A375 (cell line): ENCODE results near the gene CASKIN1. TPM values are rescaled to one million over a fixed set of nuclear protein-coding genes. Genes with fewer than 3 reads are reported as not detected.

Experiments
- small RNA-seq: library from RNA; depleted of rRNA; stranded (forward); fragments of <200 nt; gene quantifications from one replicate; pipeline ENCODE3, GENCODE V24; 2014
- total RNA-seq: library from RNA; depleted of rRNA; stranded (reverse); fragments of >200 nt; shearing (Covaris generic); gene quantifications from 2 replicates; pipeline ENCODE4 v1.2.3, GENCODE V29; 2014; rRNA removed

CASKIN1 gene
- 1.1 and 1.4 TPM in 2 replicates for total RNA-seq

GRCh38 chr16:2196162-2196980 is at the start of gene CASKIN1:
Gene CASKIN1, minus strand, starts transcription at chr16:2196605. Its CDS starts 173 bp downstream, at chr16:2196432.

GRCh38 chr16:2236337-2237101 is 40.1 kb upstream of the CASKIN1 start, which contains the start of gene DNASE1L2:
Gene DNASE1L2, plus strand, starts transcription at chr16:2236444. Its CDS starts 373 bp downstream, at chr16:2236817.

GRCh38 chr16:2223221-2223941 is 27.0 kb upstream of the CASKIN1 start, which contains the start of gene E4F1:
Gene E4F1, plus strand, starts transcription at chr16:2223591. Its CDS starts 23 bp downstream, at chr16:2223614.

DNA sequence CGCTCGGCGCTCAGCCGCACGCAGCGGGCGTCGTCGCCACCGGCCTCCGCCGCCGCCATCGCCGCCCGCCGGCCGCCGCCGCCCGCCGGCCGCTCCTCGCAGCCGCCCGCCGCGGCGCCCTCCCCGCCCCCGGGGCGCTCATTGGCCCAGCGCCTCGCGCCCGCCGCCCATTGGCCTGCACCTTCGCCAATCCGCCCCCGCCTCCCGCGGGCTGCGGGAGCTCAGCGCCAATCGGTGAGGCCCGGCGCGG is 18.2 kb upstream of the CASKIN1 start, which contains the start of gene PGP:
PGP (minus strand) TSS at position 122 of the 250 bp plus-strand sequence; CDS start at position 59, 63 bp downstream.

GRCh38 chr16:2210386-2211365 is 14.3 kb upstream of the CASKIN1 start, which contains the start of gene BRICD5:
Gene BRICD5, minus strand, starts transcription at chr16:2210863. Its CDS starts 30 bp downstream, at chr16:2210833.

DNA sequence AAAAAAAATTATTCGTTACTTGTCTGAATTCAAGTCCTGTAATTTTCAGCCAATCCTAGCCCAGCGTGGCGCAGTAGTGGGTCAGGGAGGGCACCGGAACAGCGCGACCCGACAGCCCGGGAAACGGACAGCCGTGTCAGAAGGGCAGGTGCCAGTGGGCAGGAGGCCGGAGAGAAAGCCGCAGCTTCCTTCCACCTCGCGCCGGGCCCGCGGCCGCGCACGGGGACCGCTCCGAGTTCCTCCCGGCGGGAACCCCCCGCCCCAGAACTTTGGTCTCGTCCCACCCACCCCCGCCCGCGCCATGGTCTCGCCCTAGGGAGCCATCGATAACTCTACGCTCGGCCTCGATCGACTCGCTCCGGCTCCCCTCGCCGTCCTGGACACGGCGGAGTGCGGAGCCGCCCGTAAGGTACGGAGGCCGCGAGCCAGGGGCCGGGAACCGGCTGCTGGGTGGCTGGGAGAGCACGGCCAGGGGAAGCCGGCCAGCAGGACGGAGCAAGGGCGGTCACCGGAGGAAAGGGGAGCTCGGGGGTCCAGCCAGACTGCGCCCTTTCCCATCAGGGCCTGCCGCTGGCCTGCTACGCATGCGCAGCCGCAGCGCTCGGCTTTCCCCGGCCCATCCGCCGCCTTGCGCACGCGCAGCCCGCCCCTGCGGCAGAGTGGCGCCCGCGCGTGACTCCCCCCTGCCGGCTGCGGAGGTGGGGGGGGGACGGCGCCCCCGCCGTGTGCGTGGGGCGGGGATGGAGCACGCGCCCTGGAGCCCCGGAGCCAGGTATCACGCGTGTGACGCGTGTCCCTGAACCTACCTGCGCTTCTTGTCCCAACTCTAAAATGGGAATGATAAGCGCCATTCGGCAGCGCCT is 8.9 kb upstream of the CASKIN1 start, which contains the start of gene MLST8:
MLST8 (plus strand) TSS at position 351 of the 863 bp plus-strand sequence. CDS start 632 bp downstream, outside the sequence.

DNA sequence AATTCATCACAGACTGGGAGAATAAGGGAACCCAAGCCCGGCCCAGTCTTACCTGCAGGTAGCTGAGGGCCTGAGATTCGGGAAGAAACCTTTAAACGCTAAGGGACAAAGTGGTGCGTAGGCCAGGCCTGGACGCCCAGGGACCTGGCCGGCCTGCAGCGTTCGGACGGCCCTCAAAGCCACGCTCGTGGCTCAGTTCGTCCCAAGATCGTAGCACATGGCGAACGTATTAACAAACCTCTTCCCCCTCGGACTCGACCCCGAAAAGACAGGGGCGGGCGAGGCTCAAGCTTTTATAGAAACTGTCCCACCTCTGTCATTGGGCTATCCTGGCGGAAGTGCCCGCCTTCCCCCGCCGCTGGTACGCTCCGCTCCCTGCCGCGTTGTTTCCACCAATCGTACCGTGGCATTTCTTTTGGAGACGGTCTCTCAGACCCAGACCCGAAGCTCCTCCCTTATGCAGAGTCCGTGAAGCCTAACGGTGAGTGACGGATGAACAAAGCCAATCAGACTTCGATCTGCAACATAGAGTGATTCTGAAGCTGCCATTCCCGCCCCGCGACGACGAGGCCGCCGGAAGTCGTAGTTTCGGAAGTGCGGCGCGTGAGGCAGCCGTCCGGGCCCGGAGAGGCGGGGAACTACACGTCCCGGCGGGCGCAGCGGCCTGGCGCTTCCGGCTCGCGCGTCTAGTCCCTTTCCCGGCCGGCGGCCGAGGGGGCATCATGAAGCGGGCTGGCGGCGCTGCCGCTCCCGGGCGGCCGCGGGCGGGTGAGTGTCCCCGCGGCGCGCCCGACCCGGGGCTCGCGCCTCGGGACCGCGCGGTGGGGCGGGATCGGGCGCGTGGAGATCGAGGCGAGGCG is 41.1 kb downstream of the CASKIN1 start, which contains the start of gene TRAF7:
TRAF7 (plus strand) TSS at position 692 of the 860 bp plus-strand sequence. CDS start 8,139 bp downstream, outside the sequence.

DNA sequence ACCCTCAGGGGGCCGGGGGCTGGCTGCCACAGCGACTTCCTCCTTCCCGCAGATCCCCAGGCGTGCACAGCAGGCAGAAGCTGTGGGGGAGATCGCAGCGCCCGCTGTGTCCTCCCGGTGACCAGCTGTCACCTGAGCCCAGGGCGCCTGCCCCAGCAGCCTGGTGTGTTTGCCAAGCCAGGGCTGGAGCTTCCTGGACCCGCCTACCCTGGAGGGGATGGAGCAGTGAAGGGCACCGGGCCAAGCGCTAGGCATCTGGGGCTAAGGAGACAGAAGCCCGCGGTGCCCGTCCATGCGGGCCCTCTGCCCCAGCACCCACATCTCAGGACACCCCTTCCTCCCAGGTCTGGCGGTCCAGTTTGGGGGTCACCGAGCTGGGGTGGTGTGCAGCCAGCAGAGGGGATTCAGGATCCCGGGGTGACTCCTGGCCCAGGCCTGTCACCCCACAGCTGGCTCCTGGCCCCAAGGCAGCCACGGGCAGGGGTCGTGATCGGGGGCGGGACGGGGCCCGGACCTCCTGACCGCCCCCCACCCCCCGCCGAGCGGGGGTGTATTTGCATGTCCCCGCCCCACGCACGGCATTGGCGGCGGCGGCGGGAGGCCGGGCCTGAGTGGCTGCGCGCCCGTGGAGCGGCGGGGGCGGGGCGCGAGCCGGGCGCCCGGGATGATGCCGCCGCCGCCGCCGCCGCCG is 48.3 kb downstream of the CASKIN1 start, which contains the start of gene RAB26:
RAB26 (plus strand) TSS at position 645 of the 691 bp plus-strand sequence. CDS start 159 bp downstream, outside the sequence.

DNA sequence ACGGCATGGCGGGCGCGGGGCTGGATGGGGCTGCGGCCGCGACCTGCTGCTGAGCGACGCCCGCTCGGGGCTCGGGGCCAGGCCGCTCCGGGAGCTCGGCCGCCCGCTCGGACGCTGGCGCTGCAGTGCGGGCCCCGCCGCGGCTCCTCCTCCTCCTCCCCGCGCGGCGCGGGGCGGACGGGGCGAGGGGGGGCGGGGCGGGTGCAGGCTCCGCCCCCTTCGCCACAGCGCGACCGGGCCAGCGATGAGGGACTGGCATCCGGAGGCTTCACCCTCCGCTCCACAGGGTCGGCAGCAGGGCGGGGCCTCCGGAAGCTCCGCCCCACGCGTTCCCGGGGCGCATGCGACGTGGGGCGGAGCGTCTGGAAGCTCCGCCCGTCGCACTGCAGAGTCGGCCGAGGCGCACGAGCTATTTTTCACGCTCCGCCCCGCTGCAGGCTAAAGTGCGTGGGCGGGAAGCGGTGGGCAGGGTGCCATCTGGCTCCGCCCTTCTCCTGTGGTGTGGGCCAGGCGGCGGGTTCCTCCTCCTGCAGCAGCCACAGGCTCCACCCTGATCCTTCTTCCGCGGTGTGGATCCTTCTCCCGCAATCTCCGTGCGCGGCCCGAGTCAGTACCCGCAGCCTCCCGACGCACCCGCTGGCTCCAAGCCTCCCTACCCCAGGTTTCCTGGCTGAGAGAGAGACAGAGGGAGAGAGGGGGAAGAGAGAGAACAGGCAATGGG is 60.5 kb downstream of the CASKIN1 start, which contains the start of gene PKD1:
PKD1 (minus strand) TSS at position 129 of the 721 bp plus-strand sequence. CDS start 209 bp downstream, outside the sequence.

Small RNAs within 50 kb of the gene (small RNA-seq; reads per million reads assigned to genes)
- gene MIR3180-5 (not detected), gene MIR4516 (not detected), gene RF00019 (not detected), gene SNORD60 (not detected)

Other genes starting within 250 kb of the CASKIN1 start
- not detected in 2 replicates for gene RPL3L, start 241.9 kb downstream of the CASKIN1 start, total RNA-seq
- 551 and 557 TPM in 2 replicates for gene NDUFB10, start 237.1 kb downstream of the CASKIN1 start, total RNA-seq
- gene RPS2, start 231.8 kb downstream of the CASKIN1 start, total RNA-seq: 4,459 and 5,166 TPM in 2 replicates
- not detected in 2 replicates for gene RNF151, start 229.7 kb downstream of the CASKIN1 start, total RNA-seq
- 72.8 and 74.0 TPM in 2 replicates for gene TBL3, start 224.6 kb downstream of the CASKIN1 start, total RNA-seq
- gene NOXO1, start 215.1 kb downstream of the CASKIN1 start, total RNA-seq: 0.23 TPM in 1 of 2 replicates, not detected in the other
- 46.0 and 50.1 TPM in 2 replicates for gene GFER, start 212.4 kb downstream of the CASKIN1 start, total RNA-seq
- 1.6 and 2.0 TPM in 2 replicates for gene SYNGR3, start 206.6 kb downstream of the CASKIN1 start, total RNA-seq
- gene ZNF598, start 186.8 kb downstream of the CASKIN1 start, total RNA-seq: 59.6 and 76.5 TPM in 2 replicates
- gene NPW, start 176.8 kb downstream of the CASKIN1 start, total RNA-seq: 1.0 and 1.5 TPM in 2 replicates
- 113 and 117 TPM in 2 replicates for gene NHERF2, start 169.7 kb downstream of the CASKIN1 start, total RNA-seq
- gene NTHL1, start 148.8 kb downstream of the CASKIN1 start, total RNA-seq: 58.6 and 71.2 TPM in 2 replicates
- 75.3 and 90.4 TPM in 2 replicates for gene TSC2, start 148.6 kb downstream of the CASKIN1 start, total RNA-seq
- gene PKD1, start 60.7 kb downstream of the CASKIN1 start, total RNA-seq: 90.3 and 104 TPM in 2 replicates
- gene RAB26, start 48.0 kb downstream of the CASKIN1 start, total RNA-seq: 9.0 and 16.0 TPM in 2 replicates
- gene TRAF7, start 40.8 kb downstream of the CASKIN1 start, total RNA-seq: 71.3 and 72.5 TPM in 2 replicates
- gene MLST8, start 8.8 kb upstream of the CASKIN1 start, total RNA-seq: 44.6 and 65.4 TPM in 2 replicates
- 1.3 and 3.0 TPM in 2 replicates for gene BRICD5, start 14.3 kb upstream of the CASKIN1 start, total RNA-seq
- gene PGP, start 18.2 kb upstream of the CASKIN1 start, total RNA-seq: 19.2 and 26.6 TPM in 2 replicates
- 40.0 and 47.9 TPM in 2 replicates for gene E4F1, start 27.0 kb upstream of the CASKIN1 start, total RNA-seq
- gene DNASE1L2, start 39.8 kb upstream of the CASKIN1 start, total RNA-seq: 1.0 and 1.5 TPM in 2 replicates
- 86.9 and 97.5 TPM in 2 replicates for gene ECI1, start 55.0 kb upstream of the CASKIN1 start, total RNA-seq
- gene RNPS1, start 71.5 kb upstream of the CASKIN1 start, total RNA-seq: 254 and 259 TPM in 2 replicates
- gene ABCA3, start 144.1 kb upstream of the CASKIN1 start, total RNA-seq: 0.40 and 0.60 TPM in 2 replicates
- gene CCNF, start 232.8 kb upstream of the CASKIN1 start, total RNA-seq: 39.2 and 42.2 TPM in 2 replicates